Epithelial cell of prostate (primary cell): Measurements from ENCODE around the gene CENPX.

ENCODE experiments used
- DNase-seq: peaks from one replicate; pipeline ENCODE4 v3.0.0-alpha.2; 2011; ENCODE audit warnings: low read depth, low spot score
- H3K27ac ChIP-seq: fragments of 450-650 bp; 2 replicates; pipeline ENCODE4 v1.5.1; 2017; ENCODE audit warnings: mild to moderate bottlenecking

The CENPX gene

GRCh38 chr17:82055965-82056728 lies 33.5 kb upstream of the CENPX start:
- H3K27ac ChIP-seq = no peak overlapping the region
- no peak for DNase-seq

- no peak overlapping the region for H3K27ac ChIP-seq
- no peak for DNase-seq
Measured at GRCh38 chr17:82055023-82055964, 32.6 kb upstream of the CENPX start.

- no peak for DNase-seq
- H3K27ac ChIP-seq = no peak overlapping the region
Measured at GRCh38 chr17:82054351-82055022, 31.8 kb upstream of the CENPX start.

DNA sequence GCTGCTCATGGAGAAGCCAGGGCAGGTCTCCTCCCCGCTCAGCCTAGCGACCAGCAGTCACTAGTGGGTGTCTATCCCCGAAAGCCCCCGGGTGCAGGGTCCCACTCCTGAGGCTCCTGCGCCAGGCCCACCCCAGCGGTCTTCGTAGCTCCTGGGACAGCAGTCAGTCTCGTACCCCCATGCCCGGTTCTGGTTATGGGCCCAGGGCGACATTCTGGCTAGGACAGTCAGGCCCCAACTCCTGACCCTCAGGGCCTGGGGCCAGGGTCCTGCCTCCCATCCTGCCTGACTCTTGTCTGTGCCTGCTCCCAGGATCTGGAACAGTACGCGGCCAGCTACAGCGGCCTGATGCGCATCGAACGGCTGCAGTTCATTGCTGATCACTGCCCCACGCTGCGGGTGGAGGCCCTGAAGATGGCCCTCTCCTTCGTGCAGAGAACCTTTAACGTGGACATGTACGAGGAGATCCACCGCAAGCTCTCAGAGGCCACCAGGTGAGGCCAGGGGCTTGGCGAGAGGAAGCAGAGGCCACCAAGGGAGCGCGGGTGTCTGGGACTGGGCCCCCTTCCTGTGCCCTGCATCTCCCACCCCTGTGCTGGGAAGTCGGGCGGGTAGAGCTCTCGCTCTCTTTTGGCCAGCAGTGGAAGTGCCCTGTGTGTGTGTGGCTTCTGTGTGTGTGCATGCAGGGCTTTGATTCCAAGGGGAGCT lies 31.0 kb upstream of the CENPX start:
- no peak for DNase-seq

DNA sequence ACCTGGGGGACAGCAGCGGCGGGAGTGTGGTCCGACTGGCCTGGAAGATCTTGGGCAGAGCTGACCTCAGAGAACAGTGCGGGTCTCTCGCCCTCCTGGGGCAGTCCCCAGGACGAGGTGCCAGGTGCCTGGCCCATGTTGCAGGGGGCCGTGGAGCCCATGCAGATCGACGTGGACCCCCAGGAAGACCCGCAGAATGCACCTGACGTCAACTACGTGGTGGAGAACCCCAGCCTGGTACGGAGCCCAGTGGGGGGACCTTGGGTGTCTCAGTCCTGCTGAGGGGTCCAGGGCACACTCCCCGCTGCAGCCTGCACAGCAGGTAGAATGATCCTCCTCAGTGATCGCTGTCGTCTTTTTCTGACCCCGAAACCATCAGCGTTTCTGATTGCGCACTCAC lies 30.5 kb upstream of the CENPX start:
- H3K27ac ChIP-seq = no peak overlapping the region
- no peak for DNase-seq

More for the DNA sequence above, 31.0 kb upstream of the CENPX start:
- H3K27ac ChIP-seq = no peak overlapping the region

- peak overlapping the region; percentile 43 for H3K27ac ChIP-seq
- no peak for DNase-seq
Measured at GRCh38 chr17:82052638-82053059, 30.0 kb upstream of the CENPX start.

DNA sequence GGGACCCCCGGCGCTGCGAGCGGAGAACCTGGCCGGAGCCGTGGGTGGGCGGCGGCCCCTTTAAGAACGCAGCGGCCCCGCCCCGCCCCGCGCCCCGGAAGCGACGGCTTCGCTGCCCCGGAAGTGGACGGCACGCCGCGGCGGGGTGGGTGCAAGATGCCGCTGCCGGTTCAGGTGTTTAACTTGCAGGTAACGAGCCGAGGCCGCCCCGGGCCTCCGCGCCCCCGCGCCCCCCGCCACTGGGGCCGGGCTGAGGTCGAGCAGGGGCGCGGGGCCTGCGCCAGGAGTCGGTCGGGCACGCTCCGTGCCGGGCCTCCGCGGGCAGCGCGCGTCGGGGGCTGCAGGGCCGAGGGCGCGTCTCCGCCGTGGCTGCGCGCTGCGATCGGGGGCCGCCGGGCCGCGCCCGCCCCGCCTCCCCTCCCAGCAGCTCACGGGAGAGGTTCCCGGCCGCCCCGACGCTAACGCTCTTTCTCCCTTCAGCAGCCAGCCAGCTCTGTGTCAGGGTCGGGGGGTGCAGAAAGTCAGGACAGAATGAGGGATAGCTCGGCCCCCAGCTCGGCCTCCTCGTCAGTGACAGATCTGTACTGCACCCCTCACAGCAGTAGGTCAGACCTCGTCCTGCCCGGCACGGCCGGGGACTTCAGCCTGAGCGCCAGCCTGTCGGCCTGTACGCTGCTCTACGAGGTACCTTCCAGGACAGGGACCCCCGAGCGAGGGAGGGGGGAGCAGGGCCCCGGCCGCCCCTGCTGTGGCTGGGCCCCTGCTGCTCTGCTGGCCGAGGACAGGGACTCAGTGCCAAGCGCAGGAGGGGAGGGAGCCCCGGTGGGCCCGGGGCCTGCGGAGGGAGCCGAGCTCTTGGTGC lies 29.3 kb upstream of the CENPX start, which contains the start of the genes GPS1 and RFNG:
Gene GPS1, plus strand, starts transcription at position 123 of the 862 bp plus-strand sequence. Its CDS starts 34 bp downstream, at position 157.
Gene RFNG, minus strand, starts transcription at position 36 of the 862 bp plus-strand sequence. CDS start 45 bp downstream, outside the sequence.
- peak within 1 kb of the TSS; percentile 43 for H3K27ac ChIP-seq
- no peak for DNase-seq

- no peak for DNase-seq
- peak overlapping the region; percentile 43 for H3K27ac ChIP-seq
Measured at GRCh38 chr17:82050761-82051641, 28.3 kb upstream of the CENPX start.

GRCh38 chr17:82050152-82050760 lies 27.6 kb upstream of the CENPX start:
- H3K27ac ChIP-seq = no peak overlapping the region
- no peak for DNase-seq

- no peak overlapping the region for H3K27ac ChIP-seq
- no peak for DNase-seq
Measured at GRCh38 chr17:82049521-82049971, 26.9 kb upstream of the CENPX start.

DNA sequence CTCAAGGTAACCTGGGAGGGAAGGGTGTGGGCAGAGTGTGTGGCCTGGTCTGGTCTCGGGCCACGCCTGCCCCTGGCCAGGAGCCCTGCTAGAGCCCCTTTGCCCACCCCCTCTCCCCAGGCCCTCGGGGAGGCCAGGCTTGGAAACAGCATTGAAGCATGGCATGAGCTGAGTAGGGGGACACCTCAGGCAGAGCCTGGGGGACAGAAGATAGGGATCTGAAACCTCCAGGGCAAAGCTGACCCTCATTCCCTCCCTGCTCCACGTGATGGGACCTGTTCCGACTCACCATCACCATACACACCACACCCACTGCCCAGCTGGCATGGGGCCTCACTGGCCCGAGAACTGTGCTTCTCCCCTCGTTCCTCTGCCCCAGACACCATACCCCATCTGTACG lies 26.4 kb upstream of the CENPX start:
- no peak for DNase-seq
- H3K27ac ChIP-seq = no peak overlapping the region

- no peak overlapping the region for H3K27ac ChIP-seq
- no peak for DNase-seq
Measured at GRCh38 chr17:82048571-82048971, 25.9 kb upstream of the CENPX start.

- DNase-seq = no peak
- no peak overlapping the region for H3K27ac ChIP-seq
Measured at GRCh38 chr17:82047914-82048570, 25.4 kb upstream of the CENPX start.

GRCh38 chr17:82047379-82047778 lies 24.7 kb upstream of the CENPX start:
- H3K27ac ChIP-seq = no peak overlapping the region
- DNase-seq = no peak

DNA sequence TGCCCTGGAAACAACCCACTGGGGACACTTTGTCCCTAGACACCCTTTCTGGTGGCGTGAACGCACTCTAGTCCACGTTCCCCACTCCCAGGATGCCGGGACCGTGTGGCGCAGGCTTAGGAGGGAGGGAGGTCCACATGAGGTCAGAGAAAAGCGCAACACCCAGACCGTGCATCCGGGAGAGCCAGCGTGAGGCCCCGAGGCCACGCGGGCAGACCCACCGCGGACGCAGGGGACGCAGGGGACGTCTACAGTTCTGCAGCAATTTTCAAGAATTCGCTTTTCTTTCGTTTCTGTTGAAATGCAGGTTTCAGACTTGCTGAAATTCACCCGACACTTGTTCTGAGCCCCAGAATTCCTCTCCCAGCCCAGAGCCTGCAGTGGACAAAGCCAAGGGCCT lies 24.2 kb upstream of the CENPX start:
- H3K27ac ChIP-seq = no peak overlapping the region
- DNase-seq = no peak

GRCh38 chr17:82045936-82046484 lies 23.3 kb upstream of the CENPX start:
- no peak for DNase-seq
- H3K27ac ChIP-seq = no peak overlapping the region

- no peak overlapping the region for H3K27ac ChIP-seq
- no peak for DNase-seq
Measured at GRCh38 chr17:82043507-82043906, 20.8 kb upstream of the CENPX start.
